Activated T-cell treated with anti-CD3 and anti-CD28 coated beads for 1 hour (primary cell): ENCODE results near the gene SORCS3.

Experiments
- DNase-seq: peaks from one replicate; pipeline ENCODE4 v3.0.0-alpha.2; 2020; ENCODE audit warnings: low read depth

SORCS3 gene

DNA sequence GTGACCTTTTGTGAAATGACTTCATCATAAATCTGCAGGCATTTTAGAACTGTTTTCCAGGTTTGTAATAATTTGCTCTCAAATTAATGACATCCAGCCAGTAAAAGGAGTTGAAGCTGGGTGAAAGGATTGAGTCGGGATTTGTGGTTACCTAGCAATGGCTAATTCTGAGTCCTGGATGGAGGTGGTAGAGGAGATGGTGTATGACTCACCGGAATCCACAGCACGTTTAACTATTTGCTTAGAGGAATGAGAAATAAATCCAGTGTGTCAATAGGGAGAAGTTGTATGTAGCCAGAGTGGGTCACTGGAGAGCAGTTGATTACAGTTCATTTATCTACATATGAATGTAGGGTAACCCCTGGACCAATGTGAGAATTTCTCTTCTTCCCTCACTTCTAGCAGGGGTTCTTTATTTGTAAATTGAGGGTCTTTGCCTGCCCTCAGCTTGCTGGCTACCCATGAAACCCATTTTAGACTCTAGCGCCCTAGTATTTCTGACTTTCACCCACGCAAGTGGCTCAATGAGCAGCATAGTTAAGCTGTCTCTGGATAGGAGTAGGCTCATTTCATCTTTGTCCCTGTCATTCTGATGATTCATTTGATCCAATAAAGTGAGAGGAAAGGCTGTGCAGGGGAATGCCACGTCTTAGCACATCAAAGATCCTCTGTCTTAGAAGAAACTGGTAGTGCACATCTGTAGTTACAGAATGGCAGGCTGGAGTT is 547.8 kb downstream of the SORCS3 start:
- no peak for DNase-seq

DNA sequence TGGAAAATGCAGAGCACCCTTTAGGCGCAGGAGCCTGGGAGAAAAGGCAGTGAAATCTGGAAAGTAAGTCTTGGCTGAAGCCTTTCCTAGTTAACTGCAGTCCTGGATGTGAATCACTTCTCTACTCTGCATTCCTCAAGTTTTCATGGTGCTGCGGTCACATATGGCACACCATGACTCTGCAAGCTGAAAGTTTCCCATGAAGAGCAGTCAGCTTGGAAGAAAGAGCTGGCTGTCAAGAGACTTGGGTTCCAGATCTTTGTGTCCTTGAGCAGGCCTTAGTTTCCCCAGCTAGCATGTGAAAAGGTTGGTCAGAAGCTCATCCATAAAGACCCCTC is 548.3 kb downstream of the SORCS3 start:
- DNase-seq = no peak

DNA sequence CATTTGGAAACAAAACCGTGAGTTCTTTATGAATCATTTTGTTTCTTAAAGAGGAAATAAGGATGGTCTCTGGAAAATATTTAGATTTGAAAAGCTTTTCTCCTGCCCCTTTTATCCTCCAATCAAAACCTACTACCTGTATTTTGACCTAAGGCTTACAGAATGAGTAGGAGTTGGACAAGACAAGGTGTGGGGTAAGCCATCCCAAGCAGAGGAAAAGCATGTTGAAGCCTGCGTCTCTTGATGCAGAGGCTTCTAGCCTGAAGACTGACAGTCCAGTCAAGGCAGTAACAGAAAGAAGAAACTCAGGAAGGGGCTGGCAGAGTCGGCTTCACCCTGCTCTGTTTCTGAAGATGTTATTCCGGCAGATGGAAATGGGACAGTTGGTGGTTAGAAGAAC is 551.1 kb downstream of the SORCS3 start:
- no peak for DNase-seq

DNA sequence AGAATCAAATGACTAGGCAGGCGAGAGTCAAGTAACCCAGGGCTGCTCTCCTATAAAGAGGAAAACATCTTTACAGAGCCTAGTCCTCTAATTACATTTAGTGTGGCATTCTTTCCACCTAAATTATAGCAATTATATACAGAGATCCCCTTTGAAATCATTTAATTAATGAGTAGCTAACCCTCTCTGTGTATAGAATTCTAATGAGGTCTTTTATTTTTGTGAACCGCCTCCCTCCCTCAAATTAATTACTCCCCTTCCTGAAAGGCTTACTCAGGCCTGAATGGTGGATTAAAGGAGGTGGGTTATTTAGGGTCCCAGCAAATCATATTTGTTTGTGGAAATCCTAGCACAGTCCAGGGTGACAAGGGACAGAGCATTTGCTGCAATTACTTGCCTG is 551.8 kb downstream of the SORCS3 start:
- no peak for DNase-seq

DNA sequence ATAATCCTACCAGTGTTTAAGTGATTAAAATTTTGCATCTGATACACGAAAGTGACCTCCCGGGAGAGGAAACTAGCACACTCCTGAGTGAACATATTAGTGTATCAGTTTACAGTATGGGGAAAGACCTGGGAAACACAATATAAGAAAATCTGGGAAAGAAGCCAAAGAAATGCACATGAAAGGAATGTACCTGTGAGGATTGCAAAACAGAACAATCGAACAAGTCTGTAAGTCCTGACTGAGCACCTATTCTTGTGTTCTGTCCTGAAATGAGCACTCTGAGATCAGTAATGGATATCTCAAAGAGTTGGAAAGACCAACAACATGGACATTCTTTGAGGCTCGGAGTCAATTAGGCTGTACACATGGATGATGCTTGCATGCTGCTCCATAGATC is 554.7 kb downstream of the SORCS3 start:
- no peak for DNase-seq

DNA sequence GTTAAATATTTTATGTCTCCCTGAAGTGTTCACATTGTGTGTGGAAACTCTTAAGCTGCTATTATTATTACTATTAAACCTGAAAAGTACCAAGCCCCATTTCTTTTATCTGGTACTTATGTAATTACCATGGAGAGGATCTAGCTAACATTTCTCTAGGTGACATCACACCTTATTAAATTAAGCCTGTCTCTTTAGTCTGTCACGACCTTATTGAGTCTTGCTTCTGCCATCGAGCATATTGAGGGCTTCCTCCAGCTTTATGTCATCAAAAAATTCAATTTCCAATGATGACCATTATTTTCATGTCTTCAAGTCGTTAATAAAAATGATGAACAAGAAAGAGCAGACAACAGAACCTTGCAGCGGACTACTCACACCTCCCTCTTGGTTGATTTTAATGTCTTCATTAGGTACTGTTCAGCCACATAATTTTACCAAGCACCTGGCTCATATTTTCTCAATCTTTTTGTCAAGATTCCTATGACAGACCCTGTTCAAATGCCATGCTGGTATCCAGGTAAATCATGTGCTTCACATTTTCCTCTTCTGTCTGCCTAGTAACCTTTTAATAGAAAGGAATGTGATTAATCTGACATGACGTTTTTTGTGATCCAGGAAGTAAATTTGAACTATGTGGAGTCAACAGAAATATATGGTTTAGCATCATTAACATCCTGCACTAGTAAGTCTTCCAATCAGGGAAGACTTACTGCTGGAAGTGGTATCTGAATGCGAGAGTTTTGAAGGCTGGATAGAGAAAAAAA is 556.7 kb downstream of the SORCS3 start:
- DNase-seq = no peak

DNA sequence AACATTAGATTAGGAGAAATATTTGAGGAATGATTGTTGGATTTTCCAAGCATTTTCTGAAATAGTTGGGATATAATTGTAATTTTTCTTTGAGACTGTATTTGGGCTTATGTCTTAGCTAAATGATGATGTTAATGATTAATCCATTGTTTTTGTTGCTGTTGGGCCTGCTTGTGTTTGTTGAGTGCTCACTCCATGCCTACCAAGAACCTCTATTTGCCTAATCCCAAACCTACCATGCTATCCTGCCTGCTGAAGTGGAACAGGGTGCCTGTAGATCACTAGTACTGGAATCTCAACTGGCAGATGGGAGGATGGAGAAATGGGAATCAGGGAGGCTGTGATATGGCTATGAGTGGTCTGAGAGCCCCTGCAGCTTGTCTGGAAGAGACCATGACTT is 565.5 kb downstream of the SORCS3 start:
- no peak for DNase-seq

DNA sequence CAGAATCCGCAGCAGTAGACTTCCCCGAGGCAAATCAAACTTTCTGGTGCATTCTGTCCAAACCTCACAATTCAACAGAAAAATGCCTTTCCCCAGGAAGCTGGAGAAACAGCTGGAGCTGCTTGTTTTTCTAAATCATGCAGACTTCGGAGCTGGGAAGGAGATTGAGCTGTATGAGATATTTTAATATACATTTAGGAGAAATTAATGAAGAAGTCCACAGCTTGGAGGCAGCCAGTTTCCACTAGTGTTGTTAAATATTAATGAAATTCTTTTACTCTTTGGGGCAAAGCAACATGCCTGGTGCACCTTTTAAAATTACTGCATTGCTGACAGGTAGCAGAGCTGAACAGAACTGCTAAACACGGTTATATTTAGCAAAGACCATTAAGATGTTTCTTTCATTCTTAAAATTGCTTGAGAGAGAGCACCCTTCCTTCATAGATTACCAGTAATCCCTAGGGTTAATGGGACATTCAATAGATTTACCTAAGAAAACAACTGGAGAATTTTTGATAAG is 566.4 kb downstream of the SORCS3 start:
- no peak for DNase-seq

DNA sequence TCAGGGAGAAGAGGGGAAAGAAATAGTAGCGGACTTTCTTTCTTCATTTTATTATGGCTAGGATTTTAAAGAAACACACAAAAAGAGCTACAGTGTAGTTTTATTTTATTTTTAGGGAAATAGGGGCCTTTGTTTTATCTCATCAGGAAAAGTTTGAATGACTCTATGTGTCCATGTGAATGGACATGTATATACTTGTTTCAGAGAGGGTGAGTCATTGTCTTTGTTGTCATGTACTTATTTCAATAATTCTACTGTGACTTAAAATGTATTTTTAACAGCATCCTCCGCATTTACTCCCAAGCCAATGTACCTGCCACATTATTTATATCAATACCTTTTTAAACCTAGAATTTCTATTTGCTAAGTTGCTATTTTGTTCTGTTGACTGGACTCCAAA is 569.5 kb downstream of the SORCS3 start:
- DNase-seq = no peak

DNA sequence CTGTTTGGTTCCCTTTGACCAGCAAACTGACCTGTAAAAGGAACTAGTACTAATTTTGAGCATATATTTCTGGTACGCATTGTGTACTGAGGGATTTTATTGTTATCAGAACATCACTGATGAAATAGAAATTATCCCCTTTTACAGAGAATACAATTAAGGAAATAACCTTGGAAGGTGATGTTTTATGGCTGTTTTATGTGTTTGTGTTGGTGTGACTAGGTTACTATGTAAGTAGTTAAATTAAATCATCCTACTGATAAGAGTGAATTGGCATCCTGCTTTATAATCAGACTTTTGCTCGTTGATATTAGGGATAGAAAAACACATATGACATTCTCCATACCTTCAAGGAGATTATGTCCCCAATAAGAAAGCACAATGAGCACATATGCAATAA is 596.6 kb downstream of the SORCS3 start:
- no peak for DNase-seq

DNA sequence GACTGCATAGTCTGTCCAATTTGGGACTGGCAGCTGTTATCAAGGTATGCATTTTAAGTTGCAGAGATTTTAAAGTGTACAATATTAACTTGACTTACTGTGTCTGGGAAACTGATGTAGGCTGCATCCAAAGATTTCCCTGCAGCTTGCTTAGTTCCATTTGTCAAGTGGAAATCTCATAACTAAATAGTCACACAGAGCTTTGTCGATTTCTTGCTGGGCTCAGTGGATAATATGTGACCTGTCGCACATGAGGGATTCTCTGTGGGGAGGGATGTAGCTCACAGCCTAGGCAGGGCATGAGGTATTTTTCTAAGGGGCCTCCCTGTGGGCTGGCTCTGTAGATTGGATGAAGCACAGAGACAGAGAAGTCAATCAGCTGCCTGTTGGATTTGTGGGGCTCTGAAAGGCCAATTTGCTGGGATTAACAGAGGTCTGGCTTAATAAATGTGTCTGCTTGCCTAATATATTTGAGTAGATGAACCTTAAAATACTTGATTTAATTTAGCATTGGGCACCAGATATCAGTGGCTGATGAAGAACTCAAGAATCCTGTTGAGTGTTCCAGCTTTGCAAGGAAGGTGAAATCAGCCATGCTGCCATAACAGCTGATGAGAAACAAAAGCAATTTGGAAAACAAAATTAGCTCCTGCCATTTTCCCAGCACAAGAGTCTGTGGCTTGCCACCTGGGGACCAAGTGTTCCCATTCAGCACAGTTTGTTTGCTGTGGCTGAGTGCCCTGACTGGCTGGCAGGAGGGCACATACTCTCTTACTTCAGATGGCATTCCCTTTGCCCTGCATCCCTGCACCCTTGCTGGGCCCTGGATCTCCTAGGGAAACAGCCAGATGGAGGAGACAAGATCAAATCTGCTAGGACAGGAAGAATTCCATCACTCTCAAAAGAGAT is 598.5 kb downstream of the SORCS3 start:
- no peak for DNase-seq

DNA sequence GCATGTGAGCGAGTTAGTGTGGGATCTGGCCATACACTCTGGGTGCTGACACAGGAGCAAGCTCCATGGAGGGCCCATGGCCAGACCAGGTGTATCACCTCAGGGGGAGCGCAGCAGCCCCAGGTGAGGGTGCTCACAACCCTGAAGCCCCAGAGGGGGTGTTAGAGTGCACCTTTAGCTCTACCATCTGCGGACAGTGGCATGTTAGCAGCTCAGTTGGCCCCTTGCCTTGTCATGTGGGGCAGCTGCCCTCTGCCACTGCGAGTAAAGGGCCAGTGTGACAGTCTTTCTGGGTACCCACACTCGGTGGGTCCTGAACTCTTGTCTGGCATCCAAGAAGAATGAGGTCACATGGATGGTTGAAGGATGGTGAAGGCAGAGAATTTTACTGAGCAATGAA is 600.2 kb downstream of the SORCS3 start:
- DNase-seq = no peak

DNA sequence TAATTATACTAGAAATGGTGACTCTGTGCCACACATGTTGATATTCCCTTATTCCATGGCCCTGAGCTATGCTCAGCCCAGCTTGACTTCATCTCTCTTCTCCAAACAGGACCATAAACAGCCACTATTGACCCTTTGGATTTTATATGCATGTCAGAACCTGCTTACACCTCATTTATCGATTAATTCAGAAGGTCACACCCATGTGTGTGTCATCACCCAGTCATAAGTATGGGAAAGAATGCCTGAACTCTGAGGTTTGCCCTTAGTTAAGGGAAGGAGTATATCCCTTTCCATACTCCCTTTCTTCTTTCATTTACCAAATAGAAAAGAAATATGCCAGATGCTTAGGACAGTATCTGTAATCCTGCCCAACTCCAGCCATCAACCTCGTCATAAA is 602.3 kb downstream of the SORCS3 start:
- no peak for DNase-seq

DNA sequence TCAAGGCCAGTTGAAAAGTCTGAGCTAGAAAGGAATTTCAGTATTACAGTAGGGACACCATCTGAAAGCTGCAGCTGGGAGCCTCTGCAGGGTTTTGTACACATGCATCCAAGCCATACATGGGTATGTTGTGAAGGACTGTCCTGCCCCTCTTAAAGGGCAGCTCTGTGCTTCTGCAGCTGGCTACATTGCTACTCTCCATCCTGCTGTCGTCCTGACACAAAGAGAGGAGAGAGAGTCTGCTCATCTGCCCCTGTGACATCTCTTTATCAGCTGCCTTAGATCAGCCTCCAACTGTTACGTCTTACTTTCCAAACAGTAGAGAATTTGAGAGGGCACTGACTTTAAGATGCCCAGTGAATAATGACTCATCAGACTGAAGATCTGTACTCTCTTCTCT is 602.7 kb downstream of the SORCS3 start:
- no peak for DNase-seq

DNA sequence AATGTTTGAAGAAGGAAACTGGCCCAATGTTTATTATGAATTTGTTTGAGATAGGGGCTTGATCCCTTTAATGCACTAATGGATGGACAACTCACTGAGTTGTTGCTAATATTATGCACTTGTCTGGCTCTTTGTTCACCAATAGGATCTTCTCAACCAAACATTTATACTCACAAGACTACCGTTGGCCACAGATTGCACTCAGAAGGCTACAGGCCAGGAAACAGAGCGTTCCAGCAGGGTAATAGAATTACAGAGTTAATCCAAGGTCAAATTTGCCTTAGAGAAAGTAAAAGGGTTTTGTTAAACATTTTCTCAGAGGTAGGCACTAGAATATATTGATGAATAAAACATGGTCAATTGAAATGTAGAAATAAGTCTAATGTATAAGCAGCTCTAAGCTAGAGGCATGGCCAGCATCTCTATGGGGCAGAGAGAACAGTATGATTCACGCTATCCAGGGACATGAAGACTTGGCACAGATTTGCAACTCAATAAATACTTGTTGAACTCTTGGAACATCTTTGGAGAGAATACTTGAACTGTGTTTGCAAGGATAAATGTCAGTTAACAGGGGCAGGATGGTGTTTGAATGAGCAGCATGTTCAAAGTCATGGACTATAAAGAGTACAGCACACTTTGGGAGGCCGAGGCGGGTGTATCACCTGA is 606.9 kb downstream of the SORCS3 start:
- DNase-seq = no peak

DNA sequence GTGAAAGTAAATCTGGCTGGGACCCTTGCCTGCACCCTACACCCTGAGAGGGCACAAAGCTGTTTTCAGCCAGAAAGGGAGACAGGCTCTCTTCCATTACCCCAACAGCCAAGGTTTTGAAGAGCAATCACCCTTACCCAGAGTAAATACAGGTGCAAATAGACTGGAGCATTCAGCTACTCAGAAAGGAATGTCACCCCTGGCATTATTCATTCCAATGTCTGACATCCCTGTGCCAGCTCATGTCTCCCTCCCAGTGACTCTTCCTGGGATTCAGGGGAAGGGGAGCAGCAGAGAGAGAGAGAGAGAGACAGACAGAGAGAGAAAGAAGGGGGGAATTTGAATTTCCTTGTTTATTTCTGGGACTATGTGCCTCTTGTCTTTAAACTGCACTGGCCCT is 611.8 kb downstream of the SORCS3 start:
- no peak for DNase-seq

DNA sequence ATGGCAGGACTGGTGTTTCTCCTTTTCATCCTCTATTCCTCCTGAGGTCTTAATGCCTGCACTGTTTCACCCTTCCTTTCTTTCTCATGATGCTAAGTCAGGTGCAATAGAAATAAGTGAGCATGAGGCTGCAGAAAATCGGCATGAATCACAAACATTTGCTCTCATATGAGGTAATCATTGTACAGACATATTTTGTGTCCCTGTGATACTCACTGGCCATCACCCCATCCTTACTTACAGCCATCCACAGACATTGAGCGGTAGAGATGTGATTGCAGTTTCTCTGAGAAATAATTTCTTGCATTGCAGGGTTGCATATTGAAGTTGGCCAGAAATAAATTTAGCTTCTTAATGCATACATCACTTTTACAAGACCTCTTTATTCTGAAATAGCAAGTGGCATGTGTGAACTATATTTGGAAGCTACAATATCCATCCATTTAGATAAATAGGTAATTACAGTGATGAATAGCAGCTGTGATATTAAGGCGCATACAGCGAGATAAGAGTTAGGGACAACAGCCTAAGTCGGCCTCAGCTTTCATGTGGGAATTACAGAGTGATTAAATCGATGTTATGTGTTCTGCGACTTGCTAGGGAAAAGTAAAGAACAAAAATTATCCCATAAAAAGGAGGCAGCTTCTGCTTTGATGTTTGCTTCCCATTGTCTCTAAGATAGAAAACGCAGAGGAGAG is 612.6 kb downstream of the SORCS3 start:
- DNase-seq = no peak

DNA sequence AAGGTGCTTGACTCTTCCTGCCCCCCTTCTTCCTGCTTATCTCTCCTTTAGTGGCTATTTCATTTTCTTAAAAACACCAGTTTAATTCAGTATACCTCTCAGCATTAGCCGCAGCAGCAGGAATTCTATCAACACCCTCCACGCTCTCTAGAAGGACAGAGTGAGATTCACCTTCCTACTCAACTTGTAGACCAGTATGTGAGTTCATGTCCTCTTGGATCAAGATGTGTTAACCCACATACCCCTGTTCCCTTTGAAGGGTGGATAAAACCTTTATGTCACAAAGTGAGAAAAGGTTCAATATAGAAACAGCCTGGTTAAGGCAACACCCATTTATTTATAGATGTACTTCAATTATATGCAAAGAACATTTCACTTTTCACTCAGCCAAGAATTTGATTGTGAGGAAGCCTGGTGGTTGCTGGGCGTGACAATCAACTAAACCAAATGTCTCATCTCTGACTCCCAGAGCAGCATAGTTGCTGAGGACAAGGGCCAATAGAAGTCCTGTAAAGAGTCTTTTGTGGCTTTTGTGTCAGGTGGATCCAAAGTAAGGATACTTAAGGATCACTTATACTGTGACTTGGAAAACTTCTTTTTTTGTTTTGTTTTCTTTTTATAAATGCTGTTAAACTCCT is 617.1 kb downstream of the SORCS3 start:
- no peak for DNase-seq

DNA sequence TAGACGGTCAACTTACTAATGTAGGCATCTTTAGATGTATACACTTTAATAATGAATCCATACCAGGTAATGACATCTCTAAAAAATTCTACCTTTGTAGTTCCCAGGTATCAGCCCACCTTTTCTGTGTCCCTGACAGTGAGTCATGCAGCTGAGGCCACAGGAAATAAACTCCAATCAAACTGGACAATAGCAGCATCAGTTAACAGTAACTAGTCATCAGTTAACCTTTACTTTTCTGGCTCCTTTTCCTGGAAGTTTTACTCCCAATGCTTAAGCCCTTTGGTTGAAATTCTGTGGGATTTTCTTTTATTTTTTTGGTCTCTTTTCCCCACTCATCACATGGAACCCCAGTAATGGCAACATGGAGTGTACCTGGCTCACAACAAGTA is 617.6 kb downstream of the SORCS3 start:
- DNase-seq = no peak

DNA sequence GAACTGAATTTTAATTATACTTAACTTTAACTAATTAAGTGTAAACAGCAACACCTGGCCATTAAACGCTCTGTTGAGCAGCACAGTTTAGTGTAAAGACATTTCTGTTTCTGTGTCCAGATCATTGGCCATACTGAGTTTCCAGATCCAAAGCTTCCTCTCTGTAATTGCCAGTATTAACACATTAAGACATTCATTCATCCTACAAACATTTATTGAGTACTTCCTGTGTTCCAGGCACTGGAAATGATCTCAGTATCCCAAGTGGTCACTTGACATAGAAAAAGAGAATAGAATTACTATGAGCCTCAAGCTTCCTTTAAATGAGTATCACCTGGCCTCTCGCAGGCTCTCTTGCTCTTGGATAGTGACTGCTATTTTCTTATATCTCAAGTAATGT is 618.1 kb downstream of the SORCS3 start:
- no peak for DNase-seq

DNA sequence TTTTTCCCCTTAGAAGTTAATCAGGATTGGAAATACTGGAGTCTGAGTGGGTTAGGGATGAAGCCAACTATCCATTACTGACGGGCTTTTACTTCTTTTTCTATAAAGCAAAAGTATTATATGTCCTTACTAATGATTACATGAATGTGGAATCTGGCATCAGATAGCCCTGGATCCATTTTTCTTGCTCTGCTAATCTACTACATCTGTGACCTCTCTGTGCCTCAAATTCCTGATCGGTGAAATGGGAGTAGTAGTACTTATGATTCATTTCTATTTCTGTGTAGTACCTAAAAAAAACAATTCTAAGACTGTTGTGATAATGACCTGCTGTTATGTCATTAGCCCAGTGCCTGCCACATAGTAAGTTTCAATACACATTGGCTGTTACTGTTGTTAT is 621.6 kb downstream of the SORCS3 start:
- no peak for DNase-seq
